ENCODE results near the gene PCBD2. TPM values are rescaled to one million over a fixed set of nuclear protein-coding genes. Genes with fewer than 3 reads are reported as not detected.

Gene PCBD2
- total RNA-seq, 1 donor from 2014 or later, result 26.3 TPM

DNA sequence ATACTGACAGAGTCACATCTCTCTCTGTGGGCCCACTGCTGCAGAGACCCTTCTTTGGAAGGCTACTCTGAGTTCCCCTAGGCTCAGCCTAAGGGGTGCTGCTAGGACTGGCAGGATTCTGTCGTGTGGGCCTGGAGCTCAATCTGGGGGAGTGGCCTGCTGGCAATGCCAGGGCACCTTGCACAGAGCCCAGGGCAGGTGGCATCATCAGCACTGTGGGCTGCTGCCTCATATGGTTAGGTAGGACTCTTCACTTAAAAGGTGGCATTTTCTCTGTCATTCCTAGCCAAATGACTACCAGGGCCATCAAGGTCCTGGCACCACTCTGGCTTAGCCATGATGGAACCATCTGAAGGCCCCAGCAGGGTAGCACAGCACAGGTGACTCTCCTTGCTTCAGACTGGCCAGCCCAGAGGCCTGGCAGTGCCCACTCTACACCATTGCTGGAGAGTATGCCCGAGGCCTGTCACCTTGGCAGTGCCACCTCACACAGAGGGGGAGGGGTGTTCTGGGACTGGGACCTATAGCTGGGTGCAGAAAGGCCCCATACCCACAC, 107.2 kb downstream of the PCBD2 start:
- Histone ChIP-seq H3K4me1 (peaks cover 25% of the 10 kb centered on the region), H3K36me3 (no peaks in the 10 kb centered on the region), H3K27me3 (ENCODE audit: low read depth) (no peaks in the 10 kb centered on the region), H3K27ac (replicated peaks) (no peak overlapping the region), H3K9me3 (replicated peaks) (no peaks in the 10 kb centered on the region), H3K4me3 (no peak overlapping the region)
- intact Hi-C loops (cut with micrococcal nuclease), result no loop called here
- TF ChIP-seq, protein P1, sequence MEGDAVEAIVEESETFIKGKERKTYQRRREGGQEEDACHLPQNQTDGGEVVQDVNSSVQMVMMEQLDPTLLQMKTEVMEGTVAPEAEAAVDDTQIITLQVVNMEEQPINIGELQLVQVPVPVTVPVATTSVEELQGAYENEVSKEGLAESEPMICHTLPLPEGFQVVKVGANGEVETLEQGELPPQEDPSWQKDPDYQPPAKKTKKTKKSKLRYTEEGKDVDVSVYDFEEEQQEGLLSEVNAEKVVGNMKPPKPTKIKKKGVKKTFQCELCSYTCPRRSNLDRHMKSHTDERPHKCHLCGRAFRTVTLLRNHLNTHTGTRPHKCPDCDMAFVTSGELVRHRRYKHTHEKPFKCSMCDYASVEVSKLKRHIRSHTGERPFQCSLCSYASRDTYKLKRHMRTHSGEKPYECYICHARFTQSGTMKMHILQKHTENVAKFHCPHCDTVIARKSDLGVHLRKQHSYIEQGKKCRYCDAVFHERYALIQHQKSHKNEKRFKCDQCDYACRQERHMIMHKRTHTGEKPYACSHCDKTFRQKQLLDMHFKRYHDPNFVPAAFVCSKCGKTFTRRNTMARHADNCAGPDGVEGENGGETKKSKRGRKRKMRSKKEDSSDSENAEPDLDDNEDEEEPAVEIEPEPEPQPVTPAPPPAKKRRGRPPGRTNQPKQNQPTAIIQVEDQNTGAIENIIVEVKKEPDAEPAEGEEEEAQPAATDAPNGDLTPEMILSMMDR (IDR thresholded peaks at IDR 0.05; ENCODE audit: borderline replicate concordance), result no peak
- no peak for DNase-seq

Small RNA genes within 50 kb of the gene (microRNA-seq; reads per million reads assigned to microRNA genes)
- not detected for gene MIR4461

Other genes starting within 250 kb of the PCBD2 start
- 20.2 TPM for gene CAMLG, start 166.6 kb upstream of the PCBD2 start, total RNA-seq
- gene DDX46, start 146.4 kb upstream of the PCBD2 start, total RNA-seq, result 24.4 TPM
- gene C5orf24, start 59.2 kb upstream of the PCBD2 start, total RNA-seq, result 24.9 TPM
- 49.5 TPM for gene TXNDC15, start 30.8 kb upstream of the PCBD2 start, total RNA-seq
- gene CATSPER3, start 62.8 kb downstream of the PCBD2 start, total RNA-seq, result 0.49 TPM
- gene PITX1, start 129.1 kb downstream of the PCBD2 start, total RNA-seq, result not detected

Measured in left ventricle myocardium inferior (tissue), 1 donor.